Mucosa of descending colon (tissue), 3 donors: ENCODE data around the gene HOXA3. TPM values are rescaled to one million over a fixed set of nuclear protein-coding genes. Genes with fewer than 3 reads are reported as not detected.
A peak's percentile ranks its signal among the peaks of the same experiment; 100 is the strongest.

Source experiments
- ATAC-seq: fragments of 200-7000 bp; cut with Tn5 transposase; one replicate; pipeline ENCODE4 v1.9.1; 2020; ENCODE audit warnings: mild to moderate bottlenecking, moderate library complexity
- DNase-seq, 3 donors: peaks; one replicate each; pipeline ENCODE4 v3.0.0-alpha.2; 2020
- H3K36me3 ChIP-seq: fragments of 200-600 bp; one replicate; pipeline ENCODE4 v1.8.0; 2021; ENCODE audit warnings: low read depth, mild to moderate bottlenecking
- H3K4me1 ChIP-seq: fragments of 200-600 bp; one replicate; pipeline ENCODE4 v1.8.0; 2021; ENCODE audit warnings: low read depth, mild to moderate bottlenecking
- H3K4me3 ChIP-seq: fragments of 200-600 bp; one replicate; pipeline ENCODE4 v1.8.0; 2021; ENCODE audit warnings: mild to moderate bottlenecking
- H3K9me3 ChIP-seq: fragments of 200-600 bp; one replicate; pipeline ENCODE4 v1.8.0; 2021; ENCODE audit warnings: mild to moderate bottlenecking
- CTCF ChIP-seq: fragments of 200-600 bp; IDR thresholded peaks from one replicate; pipeline ENCODE4 v1.8.0; 2022; ENCODE audit warnings: antibody characterized with exemption, mild to moderate bottlenecking
- intact Hi-C, 2 donors: fragments of 100-400 bp; cut with DNase I in 1 of 2; cut with micrococcal nuclease in 1 of 2; formaldehyde crosslinking; loops; one replicate each; pipeline versions ENCODE4 v1.11.0 to v1.11.1; 2022; cut with DNase I, micrococcal nuclease
- total RNA-seq, 3 donors: library from RNA; stranded (reverse); fragmentation: NEBNext Ultra II Directional in 2 of 3; extraction: Animal tissue kit (Norgen Biotek cat#: 25700) in 2 of 3; gene quantifications; one replicate each; pipeline versions ENCODE4 v1.2.1 to v1.2.4, GENCODE V29; 2021 to 2023
- donor health status: DM: no; HTN: no; CAD: no; lungs with moderate emphysema.
- donor health status: DM: no; HTN: no; CAD: no.
- donor health status: DM: no; HTN: yes; CAD: no.

The HOXA3 gene
- total RNA-seq, 3 donors from 2014 or later, result 19.9 to 38.1 (median 20.5) TPM

- DNase-seq (no peak), ATAC-seq (no peak)
- Histone ChIP-seq H3K36me3 (no peaks in the 10 kb centered on the region), H3K4me1 (peaks cover 55% of the 10 kb centered on the region), H3K4me3 (no peak overlapping the region), H3K9me3 (no peaks in the 10 kb centered on the region)
- TF ChIP-seq CTCF, result no peak
- intact Hi-C loops, result no loop called here
Measured at GRCh38 chr7:27126596-27127327, 25.6 kb downstream of the HOXA3 start.

GRCh38 chr7:27125986-27126394 lies 26.4 kb downstream of the HOXA3 start:
- DNase-seq, result no peak
- no peak overlapping the region for H3K4me3 ChIP-seq
- ATAC-seq, result no peak
- H3K9me3 ChIP-seq, result no peaks in the 10 kb centered on the region
- intact Hi-C loops, result no loop called here
- H3K36me3 ChIP-seq, result no peaks in the 10 kb centered on the region
- H3K4me1 ChIP-seq, result peaks cover 54% of the 10 kb centered on the region
- TF ChIP-seq CTCF, result no peak

GRCh38 chr7:27124902-27125689 lies 27.3 kb downstream of the HOXA3 start:
- ATAC-seq, result peak; percentile 12
- H3K4me1 ChIP-seq, result peaks cover 63% of the 10 kb centered on the region
- no peaks in the 10 kb centered on the region for H3K9me3 ChIP-seq
- H3K4me3 ChIP-seq, result no peak overlapping the region
- no peaks in the 10 kb centered on the region for H3K36me3 ChIP-seq
- TF ChIP-seq CTCF, result no peak
- intact Hi-C loops, result no loop called here
- peak in 1 of 3 donors; percentile 27 for DNase-seq

- ATAC-seq (no peak), DNase-seq (peak; percentile 40 to 63 (median 60))
- TF ChIP-seq CTCF, result no peak
- Histone ChIP-seq H3K4me1 (peaks cover 70% of the 10 kb centered on the region), H3K36me3 (no peaks in the 10 kb centered on the region), H3K9me3 (no peaks in the 10 kb centered on the region), H3K4me3 (no peak overlapping the region)
- intact Hi-C loops, result no loop called here
Measured at GRCh38 chr7:27124096-27124901, 28.1 kb downstream of the HOXA3 start.

- DNase-seq (peak in 1 of 3 donors; percentile 52), ATAC-seq (no peak)
- H3K4me1 ChIP-seq, result peaks cover 77% of the 10 kb centered on the region
- intact Hi-C loops, result no loop called here
- TF ChIP-seq CTCF, result no peak
- H3K36me3 ChIP-seq, result no peaks in the 10 kb centered on the region
- no peaks in the 10 kb centered on the region for H3K9me3 ChIP-seq
- H3K4me3 ChIP-seq, result no peak overlapping the region
Measured at GRCh38 chr7:27123477-27124053, 28.8 kb downstream of the HOXA3 start.
